Measurements from ENCODE around the gene NXF1. TPM values are rescaled to one million over a fixed set of nuclear protein-coding genes. Genes with fewer than 3 reads are reported as not detected.

NXF1 gene
- total and polyA plus RNA-seq, 2 of the 13 experiments (the other 11 are each of a cell fraction or from before 2014, with no cell fraction given), result 30.4 to 30.9 TPM

DNA sequence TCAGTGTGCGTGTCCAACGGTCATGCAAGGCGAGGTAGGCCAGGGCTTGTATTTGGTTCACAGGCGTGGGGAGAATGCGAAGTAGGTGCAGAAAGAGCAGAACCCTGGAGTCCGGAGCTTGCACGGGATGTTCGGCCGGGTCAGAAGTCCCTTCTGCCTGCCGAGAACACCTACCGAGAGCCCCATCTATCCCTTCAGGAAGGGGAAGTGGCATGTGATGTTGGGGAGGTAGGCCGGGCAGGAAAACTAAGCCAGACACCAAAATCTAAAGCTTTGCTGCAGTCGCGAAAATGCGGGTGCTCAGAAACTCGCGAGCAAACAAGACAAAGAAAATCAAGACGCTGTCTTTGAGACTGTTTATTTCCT lies 34.5 kb downstream of the NXF1 start (continued):
- TF ChIP-seq, protein P1, sequence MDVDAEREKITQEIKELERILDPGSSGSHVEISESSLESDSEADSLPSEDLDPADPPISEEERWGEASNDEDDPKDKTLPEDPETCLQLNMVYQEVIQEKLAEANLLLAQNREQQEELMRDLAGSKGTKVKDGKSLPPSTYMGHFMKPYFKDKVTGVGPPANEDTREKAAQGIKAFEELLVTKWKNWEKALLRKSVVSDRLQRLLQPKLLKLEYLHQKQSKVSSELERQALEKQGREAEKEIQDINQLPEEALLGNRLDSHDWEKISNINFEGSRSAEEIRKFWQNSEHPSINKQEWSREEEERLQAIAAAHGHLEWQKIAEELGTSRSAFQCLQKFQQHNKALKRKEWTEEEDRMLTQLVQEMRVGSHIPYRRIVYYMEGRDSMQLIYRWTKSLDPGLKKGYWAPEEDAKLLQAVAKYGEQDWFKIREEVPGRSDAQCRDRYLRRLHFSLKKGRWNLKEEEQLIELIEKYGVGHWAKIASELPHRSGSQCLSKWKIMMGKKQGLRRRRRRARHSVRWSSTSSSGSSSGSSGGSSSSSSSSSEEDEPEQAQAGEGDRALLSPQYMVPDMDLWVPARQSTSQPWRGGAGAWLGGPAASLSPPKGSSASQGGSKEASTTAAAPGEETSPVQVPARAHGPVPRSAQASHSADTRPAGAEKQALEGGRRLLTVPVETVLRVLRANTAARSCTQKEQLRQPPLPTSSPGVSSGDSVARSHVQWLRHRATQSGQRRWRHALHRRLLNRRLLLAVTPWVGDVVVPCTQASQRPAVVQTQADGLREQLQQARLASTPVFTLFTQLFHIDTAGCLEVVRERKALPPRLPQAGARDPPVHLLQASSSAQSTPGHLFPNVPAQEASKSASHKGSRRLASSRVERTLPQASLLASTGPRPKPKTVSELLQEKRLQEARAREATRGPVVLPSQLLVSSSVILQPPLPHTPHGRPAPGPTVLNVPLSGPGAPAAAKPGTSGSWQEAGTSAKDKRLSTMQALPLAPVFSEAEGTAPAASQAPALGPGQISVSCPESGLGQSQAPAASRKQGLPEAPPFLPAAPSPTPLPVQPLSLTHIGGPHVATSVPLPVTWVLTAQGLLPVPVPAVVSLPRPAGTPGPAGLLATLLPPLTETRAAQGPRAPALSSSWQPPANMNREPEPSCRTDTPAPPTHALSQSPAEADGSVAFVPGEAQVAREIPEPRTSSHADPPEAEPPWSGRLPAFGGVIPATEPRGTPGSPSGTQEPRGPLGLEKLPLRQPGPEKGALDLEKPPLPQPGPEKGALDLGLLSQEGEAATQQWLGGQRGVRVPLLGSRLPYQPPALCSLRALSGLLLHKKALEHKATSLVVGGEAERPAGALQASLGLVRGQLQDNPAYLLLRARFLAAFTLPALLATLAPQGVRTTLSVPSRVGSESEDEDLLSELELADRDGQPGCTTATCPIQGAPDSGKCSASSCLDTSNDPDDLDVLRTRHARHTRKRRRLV (CRISPR knock-in tag; IDR thresholded peaks at IDR 0.05), result no peak
- TF ChIP-seq CCDC6 (CRISPR knock-in tag; IDR thresholded peaks at IDR 0.05), result no peak
- no peak for TF ChIP-seq MAFG (CRISPR knock-in tag; IDR thresholded peaks at IDR 0.05)
- no peak for TF ChIP-seq PAWR (CRISPR knock-in tag; IDR thresholded peaks at IDR 0.05; ENCODE audit: borderline replicate concordance)
- TF ChIP-seq HOXA9 (CRISPR knock-in tag; IDR thresholded peaks at IDR 0.05; ENCODE audit: borderline replicate concordance), result no peak
- no peak for TF ChIP-seq ZNF747 (CRISPR knock-in tag; IDR thresholded peaks at IDR 0.05; ENCODE audit: borderline replicate concordance)
- TF ChIP-seq, protein P2, sequence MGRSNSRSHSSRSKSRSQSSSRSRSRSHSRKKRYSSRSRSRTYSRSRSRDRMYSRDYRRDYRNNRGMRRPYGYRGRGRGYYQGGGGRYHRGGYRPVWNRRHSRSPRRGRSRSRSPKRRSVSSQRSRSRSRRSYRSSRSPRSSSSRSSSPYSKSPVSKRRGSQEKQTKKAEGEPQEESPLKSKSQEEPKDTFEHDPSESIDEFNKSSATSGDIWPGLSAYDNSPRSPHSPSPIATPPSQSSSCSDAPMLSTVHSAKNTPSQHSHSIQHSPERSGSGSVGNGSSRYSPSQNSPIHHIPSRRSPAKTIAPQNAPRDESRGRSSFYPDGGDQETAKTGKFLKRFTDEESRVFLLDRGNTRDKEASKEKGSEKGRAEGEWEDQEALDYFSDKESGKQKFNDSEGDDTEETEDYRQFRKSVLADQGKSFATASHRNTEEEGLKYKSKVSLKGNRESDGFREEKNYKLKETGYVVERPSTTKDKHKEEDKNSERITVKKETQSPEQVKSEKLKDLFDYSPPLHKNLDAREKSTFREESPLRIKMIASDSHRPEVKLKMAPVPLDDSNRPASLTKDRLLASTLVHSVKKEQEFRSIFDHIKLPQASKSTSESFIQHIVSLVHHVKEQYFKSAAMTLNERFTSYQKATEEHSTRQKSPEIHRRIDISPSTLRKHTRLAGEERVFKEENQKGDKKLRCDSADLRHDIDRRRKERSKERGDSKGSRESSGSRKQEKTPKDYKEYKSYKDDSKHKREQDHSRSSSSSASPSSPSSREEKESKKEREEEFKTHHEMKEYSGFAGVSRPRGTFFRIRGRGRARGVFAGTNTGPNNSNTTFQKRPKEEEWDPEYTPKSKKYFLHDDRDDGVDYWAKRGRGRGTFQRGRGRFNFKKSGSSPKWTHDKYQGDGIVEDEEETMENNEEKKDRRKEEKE (IDR thresholded peaks at IDR 0.05), result no peak
- no peak for TF ChIP-seq HDAC6 (IDR thresholded peaks at IDR 0.05; ENCODE audit: low read depth, low read length)
- no peak for TF ChIP-seq ZNF792 (CRISPR knock-in tag; IDR thresholded peaks at IDR 0.05)
- TF ChIP-seq HNF4A (CRISPR knock-in tag; IDR thresholded peaks at IDR 0.05), result peak; percentile 17; the same call in 1 of the 2 replicates
- TF ChIP-seq, protein P3, sequence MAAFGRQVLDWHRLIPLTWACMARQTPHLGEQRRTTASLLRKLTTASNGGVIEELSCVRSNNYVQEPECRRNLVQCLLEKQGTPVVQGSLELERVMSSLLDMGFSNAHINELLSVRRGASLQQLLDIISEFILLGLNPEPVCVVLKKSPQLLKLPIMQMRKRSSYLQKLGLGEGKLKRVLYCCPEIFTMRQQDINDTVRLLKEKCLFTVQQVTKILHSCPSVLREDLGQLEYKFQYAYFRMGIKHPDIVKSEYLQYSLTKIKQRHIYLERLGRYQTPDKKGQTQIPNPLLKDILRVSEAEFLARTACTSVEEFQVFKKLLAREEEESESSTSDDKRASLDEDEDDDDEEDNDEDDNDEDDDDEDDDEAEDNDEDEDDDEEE (CRISPR knock-in tag; IDR thresholded peaks at IDR 0.05), result 0 out of 2 replicates have a peak, but pooled peaks have one; percentile 67
- no peak for TF ChIP-seq ZNF724P (CRISPR knock-in tag; IDR thresholded peaks at IDR 0.05; ENCODE audit: borderline replicate concordance)
- TF ChIP-seq ZNF709 (CRISPR knock-in tag; IDR thresholded peaks at IDR 0.05), result 0 out of 2 replicates have a peak, but pooled peaks have one; percentile 30
- no peak for TF ChIP-seq ZNF547 (CRISPR knock-in tag; IDR thresholded peaks at IDR 0.05)
- TF ChIP-seq, protein P4, sequence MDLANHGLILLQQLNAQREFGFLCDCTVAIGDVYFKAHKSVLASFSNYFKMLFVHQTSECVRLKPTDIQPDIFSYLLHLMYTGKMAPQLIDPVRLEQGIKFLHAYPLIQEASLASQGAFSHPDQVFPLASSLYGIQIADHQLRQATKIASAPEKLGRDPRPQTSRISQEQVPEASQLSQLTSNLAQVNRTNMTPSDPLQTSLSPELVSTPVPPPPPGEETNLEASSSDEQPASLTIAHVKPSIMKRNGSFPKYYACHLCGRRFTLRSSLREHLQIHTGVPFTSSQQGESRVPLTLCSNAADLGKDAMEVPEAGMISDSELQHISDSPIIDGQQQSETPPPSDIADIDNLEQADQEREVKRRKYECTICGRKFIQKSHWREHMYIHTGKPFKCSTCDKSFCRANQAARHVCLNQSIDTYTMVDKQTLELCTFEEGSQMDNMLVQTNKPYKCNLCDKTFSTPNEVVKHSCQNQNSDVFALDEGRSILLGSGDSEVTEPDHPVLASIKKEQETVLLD (CRISPR knock-in tag; IDR thresholded peaks at IDR 0.05; ENCODE audit: low read depth), result no peak; the same call in 1 of the 2 replicates
- TF ChIP-seq, protein P5, sequence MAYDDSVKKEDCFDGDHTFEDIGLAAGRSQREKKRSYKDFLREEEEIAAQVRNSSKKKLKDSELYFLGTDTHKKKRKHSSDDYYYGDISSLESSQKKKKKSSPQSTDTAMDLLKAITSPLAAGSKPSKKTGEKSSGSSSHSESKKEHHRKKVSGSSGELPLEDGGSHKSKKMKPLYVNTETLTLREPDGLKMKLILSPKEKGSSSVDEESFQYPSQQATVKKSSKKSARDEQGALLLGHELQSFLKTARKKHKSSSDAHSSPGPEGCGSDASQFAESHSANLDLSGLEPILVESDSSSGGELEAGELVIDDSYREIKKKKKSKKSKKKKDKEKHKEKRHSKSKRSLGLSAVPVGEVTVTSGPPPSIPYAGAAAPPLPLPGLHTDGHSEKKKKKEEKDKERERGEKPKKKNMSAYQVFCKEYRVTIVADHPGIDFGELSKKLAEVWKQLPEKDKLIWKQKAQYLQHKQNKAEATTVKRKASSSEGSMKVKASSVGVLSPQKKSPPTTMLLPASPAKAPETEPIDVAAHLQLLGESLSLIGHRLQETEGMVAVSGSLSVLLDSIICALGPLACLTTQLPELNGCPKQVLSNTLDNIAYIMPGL (CRISPR knock-in tag; IDR thresholded peaks at IDR 0.05; ENCODE audit: borderline replicate concordance in 1 of 2, low read depth in 1 of 2), result no peak
- TF ChIP-seq, protein P6, sequence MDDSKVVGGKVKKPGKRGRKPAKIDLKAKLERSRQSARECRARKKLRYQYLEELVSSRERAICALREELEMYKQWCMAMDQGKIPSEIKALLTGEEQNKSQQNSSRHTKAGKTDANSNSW (CRISPR knock-in tag; IDR thresholded peaks at IDR 0.05; ENCODE audit: borderline replicate concordance), result no peak
- no peak for TF ChIP-seq SOX5 (CRISPR knock-in tag; IDR thresholded peaks at IDR 0.05; ENCODE audit: borderline replicate concordance)
